ENCODE measurements around the gene VTN.

Gene VTN

GRCh38 chr17:28395426-28395825 is 25.3 kb upstream of the VTN start:
- H3K4me3 ChIP-seq: no peak overlapping the region
- no peak overlapping the region for H3K27ac ChIP-seq
- H3K27me3 ChIP-seq: no peaks in the 10 kb centered on the region
- H3K9me3 ChIP-seq: no peaks in the 10 kb centered on the region
- intact Hi-C loops (cut with DNase I; ENCODE audit: low total_unique reads): no loop called here
- no peaks in the 10 kb centered on the region for H3K4me1 ChIP-seq
- no peak for DNase-seq
- peaks cover 42 to 97% (median 81%) of the 10 kb centered on the region in 3 donors for H3K36me3 ChIP-seq
- TF ChIP-seq CTCF (IDR thresholded peaks at IDR 0.05): no peak

- intact Hi-C loops (cut with DNase I; ENCODE audit: low total_unique reads): no loop called here
- Histone ChIP-seq H3K4me3 (no peak overlapping the region), H3K27me3 (no peaks in the 10 kb centered on the region), H3K36me3 (peaks cover 46 to 97% (median 83%) of the 10 kb centered on the region in 3 donors), H3K4me1 (no peaks in the 10 kb centered on the region), H3K27ac (no peak overlapping the region), H3K9me3 (no peaks in the 10 kb centered on the region)
- no peak for TF ChIP-seq CTCF (IDR thresholded peaks at IDR 0.05)
- DNase-seq: no peak
Observed at GRCh38 chr17:28394337-28395116, 24.4 kb upstream of the VTN start.

GRCh38 chr17:28392491-28392890 is 22.4 kb upstream of the VTN start:
- no peaks in the 10 kb centered on the region for H3K4me1 ChIP-seq
- TF ChIP-seq CTCF (IDR thresholded peaks at IDR 0.05): no peak
- no peaks in the 10 kb centered on the region for H3K9me3 ChIP-seq
- no peak overlapping the region for H3K4me3 ChIP-seq
- H3K27me3 ChIP-seq: no peaks in the 10 kb centered on the region
- DNase-seq: no peak
- intact Hi-C loops (cut with DNase I; ENCODE audit: low total_unique reads): no loop called here
- H3K27ac ChIP-seq: no peak overlapping the region
- H3K36me3 ChIP-seq: peaks cover 59 to 97% (median 80%) of the 10 kb centered on the region in 3 donors

GRCh38 chr17:28391401-28391800 is 21.3 kb upstream of the VTN start:
- Histone ChIP-seq H3K4me1 (no peaks in the 10 kb centered on the region), H3K36me3 (peaks cover 55 to 89% (median 75%) of the 10 kb centered on the region in 3 donors), H3K27ac (no peak overlapping the region)

GRCh38 chr17:28390984-28391383 is 20.9 kb upstream of the VTN start:
- no peaks in the 10 kb centered on the region for H3K4me1 ChIP-seq
- no peak for DNase-seq
- no peaks in the 10 kb centered on the region for H3K9me3 ChIP-seq
- H3K36me3 ChIP-seq: peaks cover 51 to 85% (median 70%) of the 10 kb centered on the region in 3 donors
- no peak overlapping the region for H3K27ac ChIP-seq
- no peaks in the 10 kb centered on the region for H3K27me3 ChIP-seq
- TF ChIP-seq CTCF (IDR thresholded peaks at IDR 0.05): no peak
- H3K4me3 ChIP-seq: no peak overlapping the region
- intact Hi-C loops (cut with DNase I; ENCODE audit: low total_unique reads): no loop called here

More at GRCh38 chr17:28391401-28391800, 21.3 kb upstream of the VTN start:
- no peak overlapping the region for H3K4me3 ChIP-seq
- DNase-seq: no peak
- intact Hi-C loops (cut with DNase I; ENCODE audit: low total_unique reads): no loop called here
- TF ChIP-seq CTCF (IDR thresholded peaks at IDR 0.05): no peak
- no peaks in the 10 kb centered on the region for H3K9me3 ChIP-seq
- H3K27me3 ChIP-seq: no peaks in the 10 kb centered on the region

Measured in tibial artery (tissue), 4 donors.